ENCODE measurements around the gene EGFL7. TPM values are rescaled to one million over a fixed set of nuclear protein-coding genes. Genes with fewer than 3 reads are reported as not detected.

The EGFL7 gene
- total and polyA plus RNA-seq, 2 of the 8 experiments (the other 6 are each of a cell fraction or from before 2014, with no cell fraction given) = 37.8 to 53.4 TPM

- TF ChIP-seq CHD7 (IDR thresholded peaks at IDR 0.05; ENCODE audit: insufficient replicate concordance, low read length) (no peak), ZNF274 (IDR thresholded peaks at IDR 0.05; ENCODE audit: borderline replicate concordance, extremely low read depth, low read length) (no peak), CEBPB (IDR thresholded peaks at IDR 0.05; ENCODE audit: low read depth, low read length) (no peak), NANOG (IDR thresholded peaks at IDR 0.05; ENCODE audit: insufficient read depth, low read depth, low read length, poor library complexity, severe bottlenecking) (no peak), SUZ12 (IDR thresholded peaks at IDR 0.05; ENCODE audit: low read length) (no peak), SIRT6 (IDR thresholded peaks at IDR 0.05; ENCODE audit: low read length) (no peak), TAF7 (optimal IDR thresholded peaks at IDR 0.05; ENCODE audit: borderline replicate concordance, low read depth, low read length) (no peak)
- TF ChIP-seq, protein P1, sequence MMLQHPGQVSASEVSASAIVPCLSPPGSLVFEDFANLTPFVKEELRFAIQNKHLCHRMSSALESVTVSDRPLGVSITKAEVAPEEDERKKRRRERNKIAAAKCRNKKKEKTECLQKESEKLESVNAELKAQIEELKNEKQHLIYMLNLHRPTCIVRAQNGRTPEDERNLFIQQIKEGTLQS (IDR thresholded peaks at IDR 0.05; ENCODE audit: insufficient read depth, low read depth, low read length) = no peak
Measured at GRCh38 chr9:136692185-136693134, 29.7 kb downstream of the EGFL7 start (continued).
